TTC549 (cell line): ENCODE results near the gene FOXI1.

Source experiments
- FAIRE-seq: peaks from 2 replicates; lab custom pipeline; 2012; peaks lifted over from hg19 to GRCh38; lab: Jason Lieb, UNC

Gene FOXI1

GRCh38 chr5:170152767-170153166, 47.1 kb downstream of the FOXI1 start:
- no peak for FAIRE-seq

DNA sequence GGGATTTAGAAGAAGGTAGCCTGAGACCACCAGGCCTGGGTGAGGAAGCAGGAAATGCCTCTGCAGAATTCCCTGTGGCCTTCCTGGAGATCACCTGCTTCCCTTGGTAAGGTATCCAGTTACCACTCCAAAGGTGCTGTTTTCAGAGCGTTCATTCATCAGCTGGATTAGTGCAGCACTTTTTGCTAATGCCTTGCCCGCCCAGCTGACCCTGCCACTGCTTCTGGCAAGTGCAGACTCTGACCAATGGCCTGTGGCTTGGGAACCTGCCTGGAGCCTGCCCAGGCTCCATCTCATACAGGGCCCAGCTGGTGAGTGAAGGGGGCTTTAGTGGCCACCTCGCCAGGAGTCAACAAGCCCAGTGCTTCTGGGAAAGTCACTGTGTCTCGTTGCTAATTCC, 48.6 kb downstream of the FOXI1 start:
- FAIRE-seq, result no peak

DNA sequence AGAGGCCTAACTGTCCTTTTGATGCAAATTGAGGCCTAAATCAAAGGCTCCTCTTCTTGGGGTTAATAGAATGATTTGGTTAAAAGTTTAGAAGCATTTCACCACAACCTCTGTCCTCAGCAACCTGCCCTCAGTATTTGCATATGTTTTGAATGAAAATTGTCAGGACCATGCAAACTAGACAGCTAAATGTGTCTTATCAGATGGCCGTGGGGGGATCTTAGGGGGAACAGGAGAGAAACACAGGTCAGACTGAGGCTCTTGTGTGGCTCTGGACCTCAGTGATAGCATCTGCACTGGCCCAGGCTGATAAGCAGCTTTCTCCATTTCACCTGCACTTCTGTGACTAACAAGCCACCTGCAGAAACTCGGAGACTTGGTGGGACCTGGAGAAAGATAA, 49.0 kb downstream of the FOXI1 start:
- FAIRE-seq, result no peak

DNA sequence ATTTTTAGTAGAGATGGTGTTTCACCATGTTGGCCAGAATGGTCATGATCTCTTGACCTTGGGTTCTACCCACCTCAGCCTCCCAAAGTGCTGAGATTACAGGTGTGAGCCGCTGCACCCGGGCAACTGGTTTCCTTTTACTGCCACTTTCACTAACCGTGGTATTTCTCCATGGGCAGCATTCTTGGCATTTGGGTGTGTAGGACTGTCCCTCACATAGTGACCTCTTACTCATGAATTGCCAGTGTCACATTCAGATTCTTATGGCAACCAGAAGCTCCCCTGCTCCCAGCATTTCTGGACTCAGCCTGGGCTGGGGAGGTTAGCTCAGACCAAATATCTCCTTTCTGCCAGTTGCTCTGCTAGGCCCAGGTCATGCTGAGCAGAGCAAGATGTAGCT, 50.1 kb downstream of the FOXI1 start:
- no peak for FAIRE-seq

DNA sequence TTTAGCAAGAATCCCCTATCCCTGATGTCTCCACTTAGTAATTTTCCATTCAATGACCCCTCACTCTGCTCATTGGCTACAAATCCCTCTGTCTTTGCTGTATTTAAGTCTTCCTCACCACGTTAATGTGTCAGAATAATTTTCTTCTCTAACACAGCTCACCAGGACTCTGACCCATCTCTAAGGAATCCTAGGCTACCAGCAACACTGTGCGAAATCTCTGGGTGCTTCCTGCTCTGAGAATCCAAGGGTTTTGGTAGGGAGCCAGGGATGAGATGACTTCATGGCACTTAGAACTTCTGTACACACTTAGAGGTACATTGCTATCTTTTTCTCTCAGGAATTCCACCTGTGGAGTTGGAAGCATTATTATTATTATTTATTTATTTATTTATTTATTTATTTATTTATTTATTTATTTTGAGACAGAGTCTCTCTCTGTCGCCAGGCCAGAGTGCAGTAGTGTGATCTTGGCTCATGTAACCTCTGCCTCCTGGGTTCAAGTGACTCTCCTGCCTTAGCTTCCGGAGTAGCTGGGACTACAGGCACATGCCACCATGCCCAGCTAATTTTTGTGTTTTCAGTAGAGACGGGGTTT, 53.5 kb downstream of the FOXI1 start:
- no peak for FAIRE-seq
